ENCODE results near the gene INAFM2.

INAFM2 gene

GRCh38 chr15:40333922-40334492 is 10.5 kb downstream of the INAFM2 start (continued):
- TF ChIP-seq GLIS2 (tag by site-specific recombination; IDR thresholded peaks at IDR 0.05) (no peak), ZNF350 (tag by site-specific recombination; IDR thresholded peaks at IDR 0.05) (no peak), KLF7 (tag by site-specific recombination; IDR thresholded peaks at IDR 0.05; ENCODE audit: borderline replicate concordance) (no peak), ZNF221 (tag by site-specific recombination; IDR thresholded peaks at IDR 0.05; ENCODE audit: borderline replicate concordance) (no peak), ZNF2 (tag by site-specific recombination; IDR thresholded peaks at IDR 0.05) (no peak), ZNF488 (tag by site-specific recombination; IDR thresholded peaks at IDR 0.05) (no peak)

DNA sequence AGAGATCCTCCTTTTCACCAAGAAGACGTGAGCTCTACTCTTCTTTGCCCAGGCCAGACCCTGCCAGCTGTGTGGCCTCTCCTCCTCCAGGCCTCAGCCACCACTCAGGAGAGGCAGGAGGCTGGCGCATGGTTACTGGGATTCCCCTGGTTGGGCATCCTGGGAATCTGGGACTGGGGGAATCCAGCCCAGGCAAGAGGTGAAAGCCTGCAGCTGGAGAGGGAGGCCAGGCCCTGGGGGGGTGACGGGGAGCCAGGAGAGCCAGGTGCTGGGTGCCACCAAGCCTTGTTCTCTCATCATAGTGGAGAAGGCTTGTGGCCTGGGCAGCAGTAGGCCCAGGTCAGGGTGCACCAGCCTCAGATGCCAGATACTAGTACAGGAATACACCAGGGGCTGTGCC is 11.0 kb downstream of the INAFM2 start:
- TF ChIP-seq RBAK (tag by site-specific recombination; IDR thresholded peaks at IDR 0.05) (no peak), ZNF148 (tag by site-specific recombination; IDR thresholded peaks at IDR 0.05; ENCODE audit: borderline replicate concordance) (no peak), ZNF629 (tag by site-specific recombination; IDR thresholded peaks at IDR 0.05) (no peak), ZNF621 (tag by site-specific recombination; IDR thresholded peaks at IDR 0.05) (no peak), ZNF2 (tag by site-specific recombination; IDR thresholded peaks at IDR 0.05) (no peak), ZNF76 (tag by site-specific recombination; IDR thresholded peaks at IDR 0.05; ENCODE audit: borderline replicate concordance, low read depth) (no peak), ZNF792 (tag by site-specific recombination; IDR thresholded peaks at IDR 0.05) (no peak), MEIS1 (CRISPR knock-in tag; IDR thresholded peaks at IDR 0.05; ENCODE audit: borderline replicate concordance) (no peak), ZNF521 (tag by site-specific recombination; IDR thresholded peaks at IDR 0.05) (no peak)
- TF ChIP-seq, protein P1, sequence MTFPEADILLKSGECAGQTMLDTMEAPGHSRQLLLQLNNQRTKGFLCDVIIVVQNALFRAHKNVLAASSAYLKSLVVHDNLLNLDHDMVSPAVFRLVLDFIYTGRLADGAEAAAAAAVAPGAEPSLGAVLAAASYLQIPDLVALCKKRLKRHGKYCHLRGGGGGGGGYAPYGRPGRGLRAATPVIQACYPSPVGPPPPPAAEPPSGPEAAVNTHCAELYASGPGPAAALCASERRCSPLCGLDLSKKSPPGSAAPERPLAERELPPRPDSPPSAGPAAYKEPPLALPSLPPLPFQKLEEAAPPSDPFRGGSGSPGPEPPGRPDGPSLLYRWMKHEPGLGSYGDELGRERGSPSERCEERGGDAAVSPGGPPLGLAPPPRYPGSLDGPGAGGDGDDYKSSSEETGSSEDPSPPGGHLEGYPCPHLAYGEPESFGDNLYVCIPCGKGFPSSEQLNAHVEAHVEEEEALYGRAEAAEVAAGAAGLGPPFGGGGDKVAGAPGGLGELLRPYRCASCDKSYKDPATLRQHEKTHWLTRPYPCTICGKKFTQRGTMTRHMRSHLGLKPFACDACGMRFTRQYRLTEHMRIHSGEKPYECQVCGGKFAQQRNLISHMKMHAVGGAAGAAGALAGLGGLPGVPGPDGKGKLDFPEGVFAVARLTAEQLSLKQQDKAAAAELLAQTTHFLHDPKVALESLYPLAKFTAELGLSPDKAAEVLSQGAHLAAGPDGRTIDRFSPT (tag by site-specific recombination; IDR thresholded peaks at IDR 0.05): no peak
- TF ChIP-seq, protein P2, sequence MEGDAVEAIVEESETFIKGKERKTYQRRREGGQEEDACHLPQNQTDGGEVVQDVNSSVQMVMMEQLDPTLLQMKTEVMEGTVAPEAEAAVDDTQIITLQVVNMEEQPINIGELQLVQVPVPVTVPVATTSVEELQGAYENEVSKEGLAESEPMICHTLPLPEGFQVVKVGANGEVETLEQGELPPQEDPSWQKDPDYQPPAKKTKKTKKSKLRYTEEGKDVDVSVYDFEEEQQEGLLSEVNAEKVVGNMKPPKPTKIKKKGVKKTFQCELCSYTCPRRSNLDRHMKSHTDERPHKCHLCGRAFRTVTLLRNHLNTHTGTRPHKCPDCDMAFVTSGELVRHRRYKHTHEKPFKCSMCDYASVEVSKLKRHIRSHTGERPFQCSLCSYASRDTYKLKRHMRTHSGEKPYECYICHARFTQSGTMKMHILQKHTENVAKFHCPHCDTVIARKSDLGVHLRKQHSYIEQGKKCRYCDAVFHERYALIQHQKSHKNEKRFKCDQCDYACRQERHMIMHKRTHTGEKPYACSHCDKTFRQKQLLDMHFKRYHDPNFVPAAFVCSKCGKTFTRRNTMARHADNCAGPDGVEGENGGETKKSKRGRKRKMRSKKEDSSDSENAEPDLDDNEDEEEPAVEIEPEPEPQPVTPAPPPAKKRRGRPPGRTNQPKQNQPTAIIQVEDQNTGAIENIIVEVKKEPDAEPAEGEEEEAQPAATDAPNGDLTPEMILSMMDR (tag by site-specific recombination; IDR thresholded peaks at IDR 0.05): no peak
- TF ChIP-seq, protein P3, sequence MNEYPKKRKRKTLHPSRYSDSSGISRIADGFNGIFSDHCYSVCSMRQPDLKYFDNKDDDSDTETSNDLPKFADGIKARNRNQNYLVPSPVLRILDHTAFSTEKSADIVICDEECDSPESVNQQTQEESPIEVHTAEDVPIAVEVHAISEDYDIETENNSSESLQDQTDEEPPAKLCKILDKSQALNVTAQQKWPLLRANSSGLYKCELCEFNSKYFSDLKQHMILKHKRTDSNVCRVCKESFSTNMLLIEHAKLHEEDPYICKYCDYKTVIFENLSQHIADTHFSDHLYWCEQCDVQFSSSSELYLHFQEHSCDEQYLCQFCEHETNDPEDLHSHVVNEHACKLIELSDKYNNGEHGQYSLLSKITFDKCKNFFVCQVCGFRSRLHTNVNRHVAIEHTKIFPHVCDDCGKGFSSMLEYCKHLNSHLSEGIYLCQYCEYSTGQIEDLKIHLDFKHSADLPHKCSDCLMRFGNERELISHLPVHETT (tag by site-specific recombination; IDR thresholded peaks at IDR 0.05): no peak
- CTCF ChIA-PET: interaction anchor here (1.3 to 2.2 kb wide), 4 partner anchors 10 to 20 kb away, joined by 4 to 7 read pairs (median 6); no protein-coding TSS in a partner anchor
- H3K36me3 ChIP-seq (ENCODE audit: control insufficient read depth in 2 of 2, insufficient read depth in 1 of 2, low read length in 2 of 2): no peaks in the 10 kb centered on the region
- peak overlapping the region; percentile 19; the same call in 1 of the 2 replicates for H3K27ac ChIP-seq (ENCODE audit: extremely low read depth, low read depth, low read length)
- POLR2A ChIA-PET: interaction anchor here (1.1 to 1.6 kb wide), 3 partner anchors 9 to 11 kb away, joined by 3 to 5 read pairs (median 4); partner anchors contain the start of gene INAFM2
- no peaks in the 10 kb centered on the region; the same call in 1 of the 2 replicates for H3K4me1 ChIP-seq (ENCODE audit: control insufficient read depth, insufficient read depth, low read length)
- H3K9me3 ChIP-seq (ENCODE audit: control insufficient read depth, insufficient read depth, low read depth, low read length): no peaks in the 10 kb centered on the region
- no peak overlapping the region for H3K4me3 ChIP-seq (ENCODE audit: low read depth, low read length)
